Stimulated activated CD8-positive, alpha-beta memory T cell treated with anti-CD3 and anti-CD28 coated beads, Interleukin-12 subunit alpha, Interleukin-12 subunit beta, amount 100 ng/mL, for 4 hours (primary cell): Measurements from ENCODE around the gene R3HDM2.
"Not testable (repeated sequence)": the region's sequence is repeated elsewhere in the genome, so short reads cannot be mapped to it uniquely, and the experiment has no call there.

Source experiments
- DNase-seq: peaks from one replicate; pipeline ENCODE4 v3.0.0-alpha.2; 2020; ENCODE audit warnings: low read depth

Gene R3HDM2

GRCh38 chr12:57452937-57453509, 22.2 kb upstream of the R3HDM2 start:
- no peak for DNase-seq

- no peak for DNase-seq
These were observed 21.5 kb upstream of the R3HDM2 start for GRCh38 chr12:57452181-57452936.

DNA sequence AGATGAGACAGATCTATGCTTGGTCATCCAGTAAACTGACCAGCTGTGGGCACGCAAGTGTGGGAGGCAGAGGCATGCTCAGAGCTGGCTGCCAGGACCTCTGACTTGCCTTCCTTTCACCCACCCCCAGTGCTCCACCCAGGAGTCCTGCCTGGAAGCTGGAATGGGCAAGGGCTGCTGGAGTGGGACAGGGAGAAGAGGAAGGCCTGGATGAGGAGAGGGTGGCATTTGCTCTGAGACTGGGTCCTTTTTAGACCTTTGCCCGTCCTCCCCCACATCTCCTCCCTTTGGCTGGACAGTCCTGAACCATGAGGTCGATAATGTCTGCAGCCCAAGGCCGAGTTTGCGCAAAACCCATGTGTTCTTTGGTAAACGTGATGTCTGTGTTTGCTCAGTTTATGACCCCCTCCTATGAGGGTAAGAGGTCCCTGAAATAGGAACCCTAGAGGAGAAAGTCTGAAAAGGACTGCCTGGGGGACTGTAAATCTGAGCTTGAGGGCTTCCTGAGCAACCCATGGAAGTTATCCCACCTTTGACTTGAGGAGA, 20.5 kb upstream of the R3HDM2 start:
- DNase-seq: no peak

GRCh38 chr12:57450057-57450456, 19.2 kb upstream of the R3HDM2 start:
- no peak for DNase-seq

DNA sequence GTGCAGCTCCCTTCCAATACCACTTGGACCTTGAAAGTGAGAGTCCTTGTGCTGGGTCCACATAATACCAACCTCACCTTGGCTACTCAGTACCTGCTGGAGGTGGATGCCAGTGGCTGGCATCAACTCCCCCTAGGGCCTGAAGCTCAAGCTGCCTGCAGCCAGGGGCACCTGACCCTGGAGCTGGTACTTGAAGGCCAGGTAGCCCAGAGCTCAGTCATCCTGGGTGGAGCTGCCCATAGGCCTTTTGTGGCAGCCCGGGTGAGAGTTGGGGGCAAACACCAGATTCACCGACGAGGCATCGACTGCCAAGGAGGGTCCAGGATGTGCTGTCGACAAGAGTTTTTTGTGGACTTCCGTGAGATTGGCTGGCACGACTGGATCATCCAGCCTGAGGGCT, 18.5 kb upstream of the R3HDM2 start:
- DNase-seq: no peak

DNA sequence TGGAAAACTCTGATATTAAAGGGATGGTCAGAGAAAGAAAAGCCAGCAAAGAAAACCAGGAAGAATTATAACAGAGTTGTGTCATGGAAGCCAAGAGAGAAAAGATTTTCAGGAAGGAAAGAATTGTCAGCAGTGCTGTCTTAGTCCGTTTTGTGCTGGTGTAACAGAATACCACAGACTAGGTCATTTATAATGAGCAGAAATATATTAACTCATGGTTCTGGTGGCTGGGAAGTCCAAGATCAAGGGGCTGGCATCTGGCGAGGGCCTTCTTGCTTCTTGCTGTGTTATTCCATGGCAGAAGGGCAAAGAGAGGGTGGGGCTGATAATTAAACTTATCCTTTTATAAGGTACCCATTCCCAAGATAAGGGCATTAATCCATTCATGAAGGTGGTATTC, 17.8 kb upstream of the R3HDM2 start:
- no peak for DNase-seq

DNA sequence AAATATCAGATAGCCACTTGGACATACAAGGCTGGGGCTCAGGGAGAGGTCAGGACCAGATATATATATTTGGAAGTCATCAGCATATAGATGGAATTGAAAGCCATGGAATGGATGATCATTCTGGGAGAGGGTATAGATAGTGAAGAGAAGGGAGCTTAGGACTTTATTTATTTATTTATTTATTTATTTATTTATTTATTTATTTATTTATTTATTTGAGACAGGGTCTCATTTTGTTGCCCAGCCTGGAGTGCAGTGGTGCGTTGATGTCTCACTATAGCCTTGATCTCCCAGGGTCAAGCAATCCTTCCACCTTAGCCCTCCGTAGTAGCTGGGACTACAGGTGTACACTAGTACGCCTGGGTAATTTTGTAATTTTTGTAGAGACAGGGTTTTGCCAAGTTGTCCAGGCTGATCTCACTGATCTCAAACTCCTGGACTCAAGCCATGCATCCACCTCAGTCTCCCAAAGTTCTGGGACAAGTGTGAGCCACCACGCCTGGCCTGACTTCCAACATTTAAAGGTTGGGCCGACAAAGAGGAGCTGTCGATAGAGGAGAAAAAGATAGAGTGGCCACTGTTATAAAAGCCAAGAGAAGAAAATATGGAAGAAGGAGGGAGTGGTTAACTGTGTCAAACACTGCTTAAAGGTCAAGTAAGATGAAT, 15.6 kb upstream of the R3HDM2 start:
- DNase-seq: no peak

- no peak for DNase-seq
These were observed 13.9 kb upstream of the R3HDM2 start for GRCh38 chr12:57444744-57445143.

- DNase-seq: not testable (repeated sequence)
These were observed 13.5 kb upstream of the R3HDM2 start for GRCh38 chr12:57444337-57444736.

DNA sequence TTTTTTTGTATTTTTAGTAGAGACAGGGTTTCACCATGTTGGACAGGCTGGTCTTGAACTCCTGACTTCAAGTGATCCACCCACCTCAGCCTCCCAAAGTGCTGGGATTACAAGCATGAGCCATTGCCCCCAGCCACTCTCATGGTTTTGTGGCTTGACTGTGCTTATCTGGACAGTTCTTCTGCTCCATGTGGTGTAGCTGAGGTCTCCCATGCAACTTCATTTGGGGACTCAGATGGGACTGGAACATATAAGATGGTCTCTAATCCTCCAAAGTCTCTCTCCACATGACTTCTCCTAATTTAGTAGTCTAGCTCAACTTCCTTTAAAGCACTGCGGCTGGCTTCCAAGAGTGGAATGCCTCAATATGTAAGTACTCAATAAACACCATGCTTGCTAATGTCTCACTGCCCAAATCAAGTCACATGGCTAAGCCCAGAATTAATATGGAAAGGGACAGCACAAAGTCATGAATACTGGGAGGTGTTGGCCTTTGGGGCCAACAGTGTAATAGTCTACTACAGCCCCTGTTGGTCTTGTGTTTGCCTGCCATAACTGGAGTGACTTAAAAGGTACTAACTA, 11.1 kb upstream of the R3HDM2 start:
- no peak for DNase-seq

GRCh38 chr12:57441393-57441792, 10.6 kb upstream of the R3HDM2 start:
- DNase-seq: not testable (repeated sequence)

- DNase-seq: no peak
These were observed 9.0 kb upstream of the R3HDM2 start for GRCh38 chr12:57439762-57440266.

- DNase-seq: no peak
These were observed 7.6 kb upstream of the R3HDM2 start for GRCh38 chr12:57438400-57438799.

- DNase-seq: no peak
These were observed 4.5 kb upstream of the R3HDM2 start for GRCh38 chr12:57435293-57435692.

DNA sequence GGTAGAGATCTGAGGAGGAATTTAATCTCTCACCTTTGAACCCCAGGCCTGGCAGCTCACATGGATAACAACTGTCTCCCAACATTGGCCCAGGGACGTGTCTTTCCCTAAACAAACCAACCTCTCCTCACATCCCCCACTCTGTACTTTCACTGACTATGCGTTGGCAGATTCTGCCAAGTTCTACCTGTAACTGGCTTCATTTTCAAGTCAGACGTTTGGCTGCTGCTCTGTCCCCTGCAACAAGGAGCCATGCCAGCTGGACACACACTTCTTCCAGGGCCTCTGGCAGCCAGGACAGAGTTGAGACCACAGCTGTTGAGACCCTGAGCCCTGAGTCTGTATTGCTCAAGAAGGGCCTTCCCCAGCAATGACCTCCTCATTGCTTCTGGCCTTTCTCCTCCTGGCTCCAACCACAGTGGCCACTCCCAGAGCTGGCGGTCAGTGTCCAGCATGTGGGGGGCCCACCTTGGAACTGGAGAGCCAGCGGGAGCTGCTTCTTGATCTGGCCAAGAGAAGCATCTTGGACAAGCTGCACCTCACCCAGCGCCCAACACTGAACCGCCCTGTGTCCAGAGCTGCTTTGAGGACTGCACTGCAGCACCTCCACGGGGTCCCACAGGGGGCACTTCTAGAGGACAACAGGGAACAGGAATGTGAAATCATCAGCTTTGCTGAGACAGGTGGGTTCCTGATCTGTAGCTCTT, 3.8 kb upstream of the R3HDM2 start, which contains the start of gene INHBC:
Gene INHBC (plus strand): TSS at position 268 of the 707 bp plus-strand sequence. CDS start 103 bp downstream, at position 371.
- no peak for DNase-seq

- no peak for DNase-seq
These were observed 2.5 kb upstream of the R3HDM2 start for GRCh38 chr12:57433370-57433769.

- DNase-seq: no peak
These were observed 878 bp upstream of the R3HDM2 start for GRCh38 chr12:57431654-57432188.

- no peak for DNase-seq
These were observed 522 bp downstream of the R3HDM2 start for GRCh38 chr12:57430112-57430930.

DNA sequence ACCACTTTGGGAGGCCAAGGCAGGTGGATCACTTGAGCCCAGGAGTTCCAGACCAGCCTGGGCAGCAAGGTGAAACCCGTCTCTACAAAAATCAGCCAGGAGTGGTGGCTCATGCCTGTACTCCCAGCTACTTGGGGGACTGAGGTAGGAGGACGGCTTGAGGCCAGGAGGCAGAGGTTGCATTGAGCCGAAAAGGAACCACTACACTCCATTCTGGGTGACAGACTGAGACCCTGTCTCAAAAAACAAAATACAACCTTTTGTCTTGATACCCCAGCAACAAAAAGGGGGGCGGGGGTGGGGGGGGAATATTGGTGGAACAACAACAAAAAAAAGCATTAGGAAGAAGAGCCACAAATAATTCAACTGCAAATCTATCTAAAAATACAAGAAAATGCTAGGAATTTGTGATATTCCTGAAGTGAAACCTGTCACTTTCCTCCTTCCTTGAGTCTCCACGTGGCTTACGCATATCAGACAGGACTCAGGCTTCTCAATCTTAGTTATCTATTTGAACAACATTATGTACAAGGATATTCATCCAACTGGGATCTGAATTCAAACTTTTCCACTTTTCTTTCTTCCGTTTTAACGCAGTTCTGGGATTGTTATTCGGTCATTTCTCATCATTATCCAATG, 1.3 kb downstream of the R3HDM2 start:
- no peak for DNase-seq

DNA sequence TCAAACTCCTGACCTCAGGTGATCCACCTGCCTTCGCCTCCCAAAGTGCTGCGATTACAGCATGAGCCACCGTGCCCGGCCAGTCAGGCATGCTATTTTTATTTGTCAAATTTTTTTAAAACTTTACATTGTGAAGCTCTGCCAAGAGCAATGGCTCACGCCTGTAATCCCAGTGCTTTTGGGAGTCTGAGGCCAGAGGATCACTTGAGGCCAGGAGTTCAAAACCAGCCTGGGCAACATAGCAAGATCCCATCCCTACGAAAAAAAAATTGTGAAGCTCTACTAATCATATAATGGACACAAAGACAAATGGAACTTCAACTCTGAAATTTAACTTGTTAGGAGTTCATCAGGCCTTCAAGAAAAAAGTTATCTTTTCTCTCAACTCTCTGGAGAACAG, 1.9 kb downstream of the R3HDM2 start:
- DNase-seq: no peak
